ENCODE measurements around the gene TMEM231.

DNA sequence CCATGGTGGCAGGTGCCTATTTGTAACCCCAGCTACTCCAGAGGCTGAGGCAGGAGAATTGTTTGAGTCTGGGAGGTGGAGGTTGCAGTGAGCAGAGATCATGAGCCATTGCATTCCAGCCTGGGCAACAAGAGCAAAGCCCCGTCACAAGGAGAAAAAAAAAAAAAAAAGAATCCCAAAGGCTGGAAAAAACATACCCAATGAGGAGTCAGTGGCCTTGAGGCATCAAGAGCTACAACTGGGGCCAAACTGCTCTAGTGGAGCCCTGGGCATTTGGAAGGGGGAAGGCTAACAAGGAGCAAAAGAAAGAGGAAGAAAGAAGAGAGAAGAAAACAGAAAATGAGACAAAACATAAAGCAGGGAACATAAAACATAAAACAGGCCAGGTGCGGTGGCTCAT, 67.7 kb downstream of the TMEM231 start:
- no peak for TF ChIP-seq POLR2A (IDR thresholded peaks at IDR 0.05; ENCODE audit: low read length)
- TF ChIP-seq GATA1 (IDR thresholded peaks at IDR 0.05; ENCODE audit: low read depth, low read length) = no peak

Measured in erythroblast (primary cell).